WTC11 (cell line): ENCODE results near the gene ZNF532.
"Not testable (repeated sequence)": the region's sequence is repeated elsewhere in the genome, so short reads cannot be mapped to it uniquely, and the experiment has no call there.

Experiments
- NFE2L1 ChIP-seq: sonication (generic); formaldehyde crosslinking; IDR thresholded peaks from 2 replicates; pipeline ENCODE4 v1.8.1; 2023; ENCODE audit warnings: missing genetic modification reagents
- TF ChIP-seq, protein P1 (sequence below): sonication (generic); formaldehyde crosslinking; IDR thresholded peaks from 2 replicates; pipeline ENCODE4 v1.8.0; 2022; ENCODE audit warnings: mild to moderate bottlenecking, missing genetic modification reagents

DNA sequence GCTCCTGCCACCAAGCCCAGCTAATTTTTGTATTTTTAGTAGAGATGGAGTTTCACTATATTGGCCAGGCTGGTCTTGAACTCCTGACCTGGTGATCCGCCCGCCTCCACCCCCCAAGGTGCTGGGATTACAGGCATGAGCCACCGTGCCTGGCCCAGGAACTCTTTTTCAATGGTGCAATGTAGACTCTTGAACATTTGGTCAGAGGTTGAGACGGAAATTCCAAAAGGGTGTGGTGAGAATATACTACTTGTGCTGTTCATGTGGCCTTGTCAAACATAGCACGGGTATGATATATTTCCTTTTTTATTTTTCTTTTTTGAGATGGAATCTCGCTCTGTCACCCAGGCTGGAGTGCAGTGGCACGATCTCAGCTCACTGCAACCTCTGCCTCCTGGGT, 9.2 kb upstream of the ZNF532 start:
- TF ChIP-seq, protein P1, sequence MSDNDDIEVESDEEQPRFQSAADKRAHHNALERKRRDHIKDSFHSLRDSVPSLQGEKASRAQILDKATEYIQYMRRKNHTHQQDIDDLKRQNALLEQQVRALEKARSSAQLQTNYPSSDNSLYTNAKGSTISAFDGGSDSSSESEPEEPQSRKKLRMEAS (CRISPR knock-in tag), result not testable (repeated sequence)
- not testable (repeated sequence) for TF ChIP-seq NFE2L1 (CRISPR knock-in tag)
